PFSK-1 (cell line): ENCODE measurements around the gene CERS6.

Source experiments
- FOXP2 ChIP-seq: optimal IDR thresholded peaks from 2 replicates; pipeline ENCODE3; 2011; ENCODE audit warnings: borderline replicate concordance, control low read depth, inconsistent platforms; ENCODE audit not compliant: insufficient read depth; ENCODE audit errors: extremely low read length, extremely low read depth
- POLR2AphosphoS5 ChIP-seq: IDR thresholded peaks from 2 replicates; pipeline ENCODE4 v1.6.1; 2012; ENCODE audit warnings: low read depth, mild to moderate bottlenecking, control low read depth, low read length, moderate library complexity
- REST ChIP-seq, 2 experiments: IDR thresholded peaks; 2 replicates each; pipeline versions ENCODE4 v1.6.1 to v1.8.0; 2011 to 2012; ENCODE audit warnings: low read depth in 2 of 2, low read length in 2 of 2, control low read depth in 1 of 2, inconsistent platforms in 1 of 2, mild to moderate bottlenecking in 1 of 2, moderate library complexity in 1 of 2; ENCODE audit not compliant: insufficient read depth in 1 of 2
- SIN3A ChIP-seq: IDR thresholded peaks from 2 replicates; pipeline ENCODE4 v1.6.1; 2012; ENCODE audit warnings: mild to moderate bottlenecking, low read length, moderate library complexity, borderline replicate concordance; ENCODE audit not compliant: insufficient read depth
- TAF1 ChIP-seq: IDR thresholded peaks from 2 replicates; pipeline ENCODE4 v1.6.1; 2012; ENCODE audit warnings: low read length, control low read depth, borderline replicate concordance; ENCODE audit not compliant: insufficient read depth

- TF ChIP-seq TAF1 = no peak
- no peak for TF ChIP-seq SIN3A
- no peak for TF ChIP-seq REST (IDR thresholded peaks at IDR 0.05; ENCODE audit: insufficient read depth in 1 of 2, low read depth in 2 of 2, low read length in 2 of 2)
- no peak for TF ChIP-seq POLR2AphosphoS5
- no peak for TF ChIP-seq FOXP2
Observed at GRCh38 chr2:168608796-168609195, 152.7 kb downstream of the CERS6 start.
